GM19324 (cell line): ENCODE data around the gene SNAI1.

Experiments
- ATAC-seq: cut with Tn5 transposase; IDR thresholded peaks from one replicate; pipeline ENCODE4 v1.9.1; 2021; ENCODE audit warnings: mild to moderate bottlenecking, moderate library complexity; ENCODE audit not compliant: unreplicated experiment, low FRiP score

The SNAI1 gene

GRCh38 chr20:50029697-50030461, 47.1 kb downstream of the SNAI1 start:
- no peak for ATAC-seq

GRCh38 chr20:50032955-50033666, 50.3 kb downstream of the SNAI1 start:
- ATAC-seq: no peak

DNA sequence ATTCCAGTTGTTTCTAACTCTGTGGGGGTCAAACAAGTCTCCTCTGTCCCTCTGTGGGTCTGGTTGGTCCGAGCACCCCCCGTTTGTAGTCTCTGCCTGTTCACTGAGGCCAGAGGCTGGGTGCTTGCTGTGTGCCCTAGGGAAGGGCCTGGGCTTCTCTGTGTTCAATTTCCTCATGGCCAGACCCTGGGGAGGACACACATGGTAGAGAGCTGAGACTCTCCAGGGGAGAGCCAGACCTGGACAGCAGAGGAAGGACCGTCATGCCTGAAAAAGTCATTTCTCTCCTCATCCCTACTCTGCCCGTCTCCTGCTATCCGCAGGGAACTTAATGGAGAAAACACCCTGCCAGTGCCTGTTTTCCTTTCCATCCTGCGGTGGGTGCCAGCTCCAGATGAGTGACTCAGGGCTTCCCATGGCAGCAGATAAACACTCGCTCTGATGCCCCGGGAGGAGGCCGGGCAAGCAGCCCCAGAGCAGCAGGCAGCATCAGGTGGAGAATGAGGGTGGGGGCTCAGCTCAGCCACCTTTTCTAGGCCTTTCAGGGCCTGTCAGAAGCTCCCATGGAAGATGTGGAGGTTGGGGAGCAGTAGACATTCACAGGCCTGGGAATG, 51.9 kb downstream of the SNAI1 start:
- no peak for ATAC-seq

GRCh38 chr20:50036703-50037102, 53.9 kb downstream of the SNAI1 start:
- ATAC-seq: no peak

GRCh38 chr20:50037123-50037522, 54.3 kb downstream of the SNAI1 start:
- no peak for ATAC-seq

- no peak for ATAC-seq
Observed at GRCh38 chr20:50037575-50037974, 54.8 kb downstream of the SNAI1 start.

GRCh38 chr20:50038169-50038568, 55.4 kb downstream of the SNAI1 start:
- no peak for ATAC-seq
